Upper lobe of left lung (tissue), 4 donors: ENCODE measurements around the gene SPESP1.

Experiments used
- CTCF ChIP-seq, 6 experiments: fragments of 450-650 bp in 4 of 6; fragments of 200-600 bp in 2 of 6; sonication (generic) in 2 of 6; IDR thresholded peaks; one replicate each; pipeline ENCODE4 v1.5.1; 2016 to 2019; ENCODE audit warnings: antibody characterized with exemption in 6 of 6
- EP300 ChIP-seq, 4 donors: sonication (generic); formaldehyde crosslinking; IDR thresholded peaks; one replicate each; pipeline ENCODE4 v1.5.1; 2017; ENCODE audit warnings: antibody characterized with exemption in 4 of 4, control low read depth in 2 of 4

GRCh38 chr15:68962465-68962864, 32.1 kb downstream of the SPESP1 start:
- TF ChIP-seq EP300 (IDR thresholded peaks at IDR 0.05) (no peak), CTCF (IDR thresholded peaks at IDR 0.05) (no peak)
